ENCODE data around the gene CLEC18B. TPM values are rescaled to one million over a fixed set of nuclear protein-coding genes. Genes with fewer than 3 reads are reported as not detected.
A peak's percentile ranks its signal among the peaks of the same experiment; 100 is the strongest.
"Not testable (repeated sequence)": the region's sequence is repeated elsewhere in the genome, so short reads cannot be mapped to it uniquely, and the experiment has no call there.

CLEC18B gene
- 1 to 10 TPM; 1.5 to 1.7 TPM for total RNA-seq

DNA sequence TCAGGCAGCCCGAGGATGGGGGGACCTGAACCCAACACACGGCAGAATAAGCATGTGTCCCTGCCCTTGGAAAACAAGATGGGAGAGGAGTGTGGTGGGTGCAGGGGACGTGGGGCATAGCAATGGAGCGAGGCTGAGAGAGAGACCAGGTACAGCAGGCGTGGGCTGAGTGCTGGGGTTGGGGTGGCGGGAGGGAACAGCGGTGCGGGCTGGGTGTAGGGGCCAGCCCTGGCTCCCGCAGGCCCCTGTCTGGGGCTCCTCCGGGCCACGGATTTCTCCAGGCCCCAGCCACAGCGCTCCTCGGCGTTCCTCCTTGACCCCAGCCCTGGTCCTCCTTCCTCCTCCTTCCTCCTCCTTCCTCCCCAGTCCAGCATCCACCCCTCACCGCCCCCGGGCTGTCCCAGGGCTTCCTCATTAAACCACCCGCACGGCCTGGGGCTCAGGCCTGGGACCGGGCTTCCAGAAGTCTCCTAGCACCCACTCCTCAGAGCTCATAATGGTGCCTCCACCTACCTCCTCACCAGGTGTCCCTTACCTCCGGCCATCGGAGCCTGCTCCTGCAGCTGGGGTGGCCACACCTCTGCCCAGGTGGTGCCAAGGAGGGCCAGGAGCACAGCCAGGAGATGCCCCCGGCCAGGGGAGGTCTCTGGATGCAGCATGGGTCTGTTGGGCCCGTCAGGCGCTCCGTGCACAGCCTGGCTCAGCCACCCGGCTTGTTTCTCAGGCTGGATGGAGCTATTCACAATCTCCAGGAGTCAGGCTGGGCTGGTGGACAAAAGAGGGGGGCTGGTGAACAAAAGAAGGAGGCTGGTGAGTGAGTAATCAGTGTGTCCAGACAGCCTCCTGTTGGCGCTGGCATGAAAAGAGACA is at the start of gene CLEC18B:
TSS of gene CLEC18B (minus strand) at position 867 of the 870 bp plus-strand sequence. CDS start at position 659, 208 bp downstream.
- H3K36me3 Mint-ChIP-seq; H3K4me3 Mint-ChIP-seq; ATAC-seq (ENCODE audit: low read depth); H3K9me3 Mint-ChIP-seq; H3K27ac Mint-ChIP-seq; POLR2A ChIA-PET; H3K27me3 Mint-ChIP-seq; DNase-seq; H3K4me1 Mint-ChIP-seq: not testable (repeated sequence)

DNA sequence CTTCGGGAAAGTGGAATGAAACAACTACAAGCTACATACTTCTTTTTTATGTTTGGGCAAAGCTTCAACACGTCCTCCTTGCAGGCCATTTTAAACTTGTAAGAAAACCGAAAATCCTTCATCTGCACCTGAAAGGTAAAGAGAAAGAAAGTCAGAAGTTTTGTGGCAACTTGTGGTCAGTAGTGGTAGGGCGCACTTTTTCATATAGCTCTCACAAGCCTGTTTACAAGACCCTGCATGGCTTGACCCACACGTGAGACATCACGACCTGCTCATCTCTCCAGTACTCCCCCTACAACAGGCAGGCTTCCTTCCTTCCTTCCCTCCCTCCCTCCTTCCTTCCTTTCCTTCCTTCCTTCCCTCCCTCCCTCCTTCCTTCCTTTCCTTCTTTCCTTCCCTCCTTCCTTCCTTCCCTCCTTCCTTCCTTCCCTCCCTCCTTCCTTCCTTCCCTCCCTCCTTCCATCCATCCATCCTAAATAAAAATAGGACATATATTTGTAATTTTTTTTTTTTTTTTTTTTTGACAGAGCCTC is 48.7 kb upstream of the CLEC18B start:
- Mint-ChIP-seq H3K27ac (no peak overlapping the region), H3K4me3 (no peak overlapping the region), H3K27me3 (no peaks in the 10 kb centered on the region), H3K36me3 (peaks cover 49% of the 10 kb centered on the region), H3K4me1 (peaks cover 18% of the 10 kb centered on the region), H3K9me3 (no peaks in the 10 kb centered on the region)
- POLR2A ChIA-PET: no interaction called here
- ATAC-seq (ENCODE audit: low read depth) (no peak), DNase-seq (no peak)

DNA sequence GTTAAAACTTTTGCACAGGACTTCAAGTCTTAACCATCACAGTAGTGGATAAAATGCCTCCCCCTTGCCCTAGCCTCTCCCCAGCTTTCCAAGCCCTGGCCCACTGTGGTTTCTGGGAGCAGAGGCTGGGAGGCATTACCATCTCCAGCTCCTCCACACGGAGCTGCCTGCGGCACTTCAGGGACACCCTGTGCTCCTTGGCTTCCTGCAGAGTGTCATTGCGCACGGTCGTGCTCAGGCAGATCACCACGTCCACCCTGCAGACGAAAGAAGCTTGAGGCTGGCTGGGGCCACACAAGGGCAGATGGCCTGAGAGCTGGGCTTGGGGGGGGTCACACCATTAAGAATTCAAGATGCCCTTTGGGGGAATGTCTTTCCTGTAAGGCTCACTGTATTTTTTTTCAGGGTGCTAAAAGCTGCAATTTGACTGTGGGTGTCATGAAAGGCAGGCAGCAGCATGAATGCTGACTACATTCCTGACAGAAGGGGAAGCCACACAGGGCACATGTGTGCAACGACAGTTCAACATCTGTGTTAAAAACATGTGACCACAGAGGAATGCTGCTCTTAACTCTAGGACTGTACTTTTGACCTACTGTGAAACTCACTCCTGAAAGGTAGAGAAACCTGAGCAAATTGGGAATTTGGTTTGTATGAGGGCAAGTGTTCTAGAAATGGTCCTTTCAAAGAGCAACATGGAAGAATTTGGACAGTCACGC is 47.7 kb upstream of the CLEC18B start:
- no peak for DNase-seq
- ATAC-seq (ENCODE audit: low read depth): no peak
- Mint-ChIP-seq H3K9me3 (no peaks in the 10 kb centered on the region), H3K27ac (no peak overlapping the region), H3K4me3 (no peak overlapping the region), H3K36me3 (peaks cover 48% of the 10 kb centered on the region), H3K27me3 (no peaks in the 10 kb centered on the region), H3K4me1 (peaks cover 18% of the 10 kb centered on the region)
- POLR2A ChIA-PET: no interaction called here

- H3K4me3 Mint-ChIP-seq: peak overlapping the region; percentile 49
- no peaks in the 10 kb centered on the region for H3K27me3 Mint-ChIP-seq
- H3K36me3 Mint-ChIP-seq: peaks cover 60% of the 10 kb centered on the region
- H3K9me3 Mint-ChIP-seq: no peaks in the 10 kb centered on the region
- H3K4me1 Mint-ChIP-seq: peaks cover 18% of the 10 kb centered on the region
- no peak for DNase-seq
- POLR2A ChIA-PET: no interaction called here
- peak; percentile 71 for ATAC-seq (ENCODE audit: low read depth)
- peak overlapping the region; percentile 66 for H3K27ac Mint-ChIP-seq
Measured at GRCh38 chr16:74466872-74467271, 45.6 kb upstream of the CLEC18B start.

DNA sequence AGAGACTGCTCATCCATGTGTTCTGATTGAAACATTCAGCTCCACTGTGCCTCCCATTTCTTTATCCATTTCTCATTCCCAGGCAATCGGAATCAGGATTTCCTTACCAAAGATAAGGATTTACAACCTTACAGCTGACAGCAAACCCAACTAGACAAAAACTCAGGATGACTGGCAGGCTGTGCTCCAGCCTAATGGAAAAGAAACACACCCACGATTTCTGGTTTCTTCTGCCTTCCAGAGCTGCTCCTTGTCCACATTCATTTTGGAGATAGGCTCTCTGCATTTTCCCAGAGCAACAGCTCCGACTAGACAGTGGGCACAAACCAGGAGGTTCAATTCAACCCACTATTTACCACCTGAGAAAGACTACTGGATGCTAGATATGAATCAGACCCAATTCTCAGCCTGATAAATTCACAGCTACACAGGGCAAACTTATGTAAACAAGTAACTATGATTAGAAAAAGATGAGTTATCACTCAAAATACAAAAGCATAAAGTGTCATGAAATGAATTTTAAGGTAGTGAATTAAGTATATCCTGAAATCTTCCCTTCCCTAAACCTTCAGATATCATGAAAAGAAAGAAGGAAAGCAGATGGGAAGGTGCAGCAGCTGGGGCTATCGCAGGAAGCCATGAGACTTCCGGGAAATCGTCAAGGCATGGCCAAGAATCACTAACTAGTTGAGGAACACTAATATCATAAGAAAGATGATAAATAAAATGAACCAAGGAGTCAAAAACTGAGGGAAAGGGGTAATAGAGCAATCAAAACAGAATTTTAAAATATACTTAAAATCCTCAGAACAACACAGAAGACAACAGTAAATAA is 44.8 kb upstream of the CLEC18B start:
- POLR2A ChIA-PET: no interaction called here
- Mint-ChIP-seq H3K9me3 (no peaks in the 10 kb centered on the region), H3K4me3 (peak overlapping the region; percentile 49), H3K4me1 (peaks cover 18% of the 10 kb centered on the region), H3K36me3 (peaks cover 57% of the 10 kb centered on the region), H3K27me3 (no peaks in the 10 kb centered on the region), H3K27ac (peak overlapping the region; percentile 66)
- DNase-seq: no peak
- no peak for ATAC-seq (ENCODE audit: low read depth)

DNA sequence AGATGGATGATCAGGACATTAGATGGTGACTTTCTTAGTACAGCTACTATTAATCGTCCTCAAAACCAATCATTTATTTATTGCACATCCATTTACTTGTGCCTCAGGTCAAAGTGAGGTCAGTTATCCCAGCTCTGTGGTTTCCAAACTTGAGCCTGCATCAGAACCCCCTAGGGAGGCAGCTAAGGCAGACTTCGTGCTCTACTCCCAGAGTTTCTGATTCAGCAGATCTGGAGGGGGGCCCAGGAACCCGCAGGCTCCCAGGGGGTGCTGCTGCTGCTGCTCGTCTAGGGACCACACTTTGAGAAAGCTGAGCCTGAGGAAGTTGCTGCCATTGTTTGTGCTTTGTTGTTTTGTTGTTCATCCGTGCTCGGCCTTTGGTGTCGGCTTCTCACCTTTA is 44.0 kb upstream of the CLEC18B start:
- H3K36me3 Mint-ChIP-seq: peaks cover 55% of the 10 kb centered on the region
- H3K4me3 Mint-ChIP-seq: no peak overlapping the region
- H3K4me1 Mint-ChIP-seq: peaks cover 18% of the 10 kb centered on the region
- H3K27ac Mint-ChIP-seq: no peak overlapping the region
- H3K9me3 Mint-ChIP-seq: no peaks in the 10 kb centered on the region
- no peaks in the 10 kb centered on the region for H3K27me3 Mint-ChIP-seq
- DNase-seq: no peak
- ATAC-seq (ENCODE audit: low read depth): no peak
- POLR2A ChIA-PET: interaction anchor here (0.6 kb wide), 1 partner anchor 191 kb away, joined by 4 read pairs; no protein-coding TSS in a partner anchor

GRCh38 chr16:74463888-74464287 is 42.6 kb upstream of the CLEC18B start:
- POLR2A ChIA-PET: no interaction called here
- peaks cover 50% of the 10 kb centered on the region for H3K36me3 Mint-ChIP-seq
- no peaks in the 10 kb centered on the region for H3K9me3 Mint-ChIP-seq

GRCh38 chr16:74462361-74462760 is 41.1 kb upstream of the CLEC18B start:
- H3K27ac Mint-ChIP-seq: no peak overlapping the region

More at GRCh38 chr16:74463888-74464287, 42.6 kb upstream of the CLEC18B start:
- H3K4me1 Mint-ChIP-seq: peaks cover 18% of the 10 kb centered on the region
- DNase-seq (no peak), ATAC-seq (ENCODE audit: low read depth) (no peak)
- H3K27me3 Mint-ChIP-seq: no peaks in the 10 kb centered on the region
- H3K27ac Mint-ChIP-seq: no peak overlapping the region
- H3K4me3 Mint-ChIP-seq: no peak overlapping the region

DNA sequence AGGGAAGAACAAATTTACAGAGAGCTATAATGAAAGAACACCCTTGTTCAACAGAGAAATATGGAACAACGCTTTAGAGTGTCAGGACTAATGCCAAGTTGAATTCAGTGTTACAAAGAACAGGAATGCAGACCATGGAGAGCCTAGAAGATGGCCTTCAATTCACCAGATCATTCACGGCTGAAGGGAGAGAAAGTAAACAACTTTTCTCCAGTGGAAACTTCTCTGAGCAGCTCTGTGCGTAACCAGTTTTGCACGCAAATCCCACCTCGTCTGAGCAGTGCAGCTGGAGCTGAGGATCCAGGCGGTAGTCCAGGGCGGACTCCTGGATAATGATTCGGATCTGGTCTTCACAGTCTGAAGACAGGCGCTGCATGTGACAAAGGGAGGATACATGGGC is 40.5 kb upstream of the CLEC18B start:
- no peaks in the 10 kb centered on the region for H3K27me3 Mint-ChIP-seq
- peak overlapping the region; percentile 58 for H3K27ac Mint-ChIP-seq
- POLR2A ChIA-PET: no interaction called here
- DNase-seq (no peak), ATAC-seq (ENCODE audit: low read depth) (no peak)
- H3K4me3 Mint-ChIP-seq: no peak overlapping the region
- H3K4me1 Mint-ChIP-seq: peaks cover 13% of the 10 kb centered on the region
- no peaks in the 10 kb centered on the region for H3K9me3 Mint-ChIP-seq
- peaks cover 44% of the 10 kb centered on the region for H3K36me3 Mint-ChIP-seq

More at GRCh38 chr16:74462361-74462760, 41.1 kb upstream of the CLEC18B start:
- ATAC-seq (ENCODE audit: low read depth) (no peak), DNase-seq (no peak)
- Mint-ChIP-seq H3K36me3 (peaks cover 47% of the 10 kb centered on the region), H3K4me3 (no peak overlapping the region), H3K9me3 (no peaks in the 10 kb centered on the region), H3K4me1 (peaks cover 18% of the 10 kb centered on the region), H3K27me3 (no peaks in the 10 kb centered on the region)
- POLR2A ChIA-PET: no interaction called here

DNA sequence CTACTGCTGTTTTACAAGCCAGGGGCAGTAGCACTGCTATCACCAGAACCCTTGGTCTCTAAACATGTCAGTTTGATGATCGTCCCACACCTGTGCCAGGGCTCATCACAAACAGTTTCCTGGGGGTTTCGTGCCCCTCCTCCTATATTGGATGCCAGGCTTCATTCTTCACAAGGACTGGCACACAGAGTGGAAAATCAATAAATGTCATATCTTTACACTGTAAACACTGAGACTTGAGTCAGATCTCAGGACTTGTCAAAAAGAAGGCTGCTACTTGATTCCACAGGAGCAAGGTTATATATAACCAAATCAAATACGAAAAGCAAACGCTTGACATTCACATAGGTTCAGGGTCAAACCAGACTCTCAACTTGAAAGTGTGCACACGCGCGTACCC is 39.3 kb upstream of the CLEC18B start:
- POLR2A ChIA-PET: interaction anchor here (0.7 kb wide), 1 partner anchor 20 kb away, joined by 5 read pairs; no protein-coding TSS in a partner anchor
- Mint-ChIP-seq H3K9me3 (no peaks in the 10 kb centered on the region), H3K27me3 (no peaks in the 10 kb centered on the region), H3K4me3 (no peak overlapping the region), H3K4me1 (peaks cover 5% of the 10 kb centered on the region), H3K36me3 (peaks cover 37% of the 10 kb centered on the region), H3K27ac (no peak overlapping the region)
- DNase-seq: no peak
- ATAC-seq (ENCODE audit: low read depth): no peak

- POLR2A ChIA-PET: no interaction called here
- DNase-seq (no peak), ATAC-seq (ENCODE audit: low read depth) (no peak)
- H3K4me1 Mint-ChIP-seq: peaks cover 12% of the 10 kb centered on the region
- H3K36me3 Mint-ChIP-seq: peaks cover 38% of the 10 kb centered on the region
- H3K9me3 Mint-ChIP-seq: no peaks in the 10 kb centered on the region
- H3K4me3 Mint-ChIP-seq: no peak overlapping the region
- no peaks in the 10 kb centered on the region for H3K27me3 Mint-ChIP-seq
- no peak overlapping the region for H3K27ac Mint-ChIP-seq
Measured at GRCh38 chr16:74456290-74456625, 35.0 kb upstream of the CLEC18B start.

DNA sequence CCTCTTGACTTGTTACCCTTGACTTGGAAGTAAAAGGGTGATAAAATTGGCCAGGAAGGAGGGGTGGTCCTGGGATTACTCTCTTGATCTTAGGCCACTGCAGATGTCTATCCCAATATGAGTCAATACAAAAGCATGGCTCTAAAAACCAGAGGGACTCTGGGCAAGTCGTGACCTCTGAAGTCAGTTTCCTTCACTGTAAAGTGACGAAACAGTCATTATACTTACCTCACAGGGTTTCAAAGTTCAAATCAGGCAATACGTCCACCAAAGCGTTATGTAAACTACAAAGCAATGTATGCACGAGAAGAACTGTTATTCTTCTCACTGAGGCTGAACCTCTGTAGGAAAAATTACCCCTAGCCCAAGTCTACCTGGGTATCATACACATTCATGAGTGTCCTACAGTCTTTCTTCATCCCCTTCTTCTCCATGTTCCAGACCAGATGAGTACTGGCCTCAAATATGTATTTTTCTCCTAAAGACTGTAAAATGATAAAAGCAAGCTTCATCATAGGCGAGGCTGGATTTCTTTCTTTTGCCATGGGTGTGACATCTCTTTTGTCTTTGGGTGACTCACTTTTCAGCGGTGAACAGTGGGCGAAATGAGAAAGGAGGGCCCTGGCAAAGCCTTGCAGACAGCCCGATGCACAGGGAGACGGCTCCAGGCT is 34.5 kb upstream of the CLEC18B start:
- no peaks in the 10 kb centered on the region for H3K9me3 Mint-ChIP-seq
- DNase-seq: no peak
- H3K27ac Mint-ChIP-seq: no peak overlapping the region
- ATAC-seq (ENCODE audit: low read depth): no peak
- POLR2A ChIA-PET: no interaction called here
- H3K27me3 Mint-ChIP-seq: no peaks in the 10 kb centered on the region
- no peak overlapping the region for H3K4me3 Mint-ChIP-seq
- H3K36me3 Mint-ChIP-seq: peaks cover 38% of the 10 kb centered on the region
- H3K4me1 Mint-ChIP-seq: peaks cover 12% of the 10 kb centered on the region

- Mint-ChIP-seq H3K27ac (peak overlapping the region; percentile 72), H3K27me3 (no peaks in the 10 kb centered on the region), H3K4me3 (no peak overlapping the region), H3K9me3 (no peaks in the 10 kb centered on the region), H3K4me1 (peaks cover 12% of the 10 kb centered on the region), H3K36me3 (peaks cover 39% of the 10 kb centered on the region)
- POLR2A ChIA-PET: no interaction called here
- ATAC-seq (ENCODE audit: low read depth) (no peak), DNase-seq (no peak)
Measured at GRCh38 chr16:74455213-74455612, 33.9 kb upstream of the CLEC18B start.

Measured in activated naive CD8-positive, alpha-beta T cell treated with anti-CD3 and anti-CD28 coated beads, Interleukin-2, amount 10 ng/mL, durations not matched to agents 7 days and 5 days (primary cell).